Endothelial cell of umbilical vein (primary cell): ENCODE measurements around the gene OR2AG2. TPM values are rescaled to one million over a fixed set of nuclear protein-coding genes. Genes with fewer than 3 reads are reported as not detected.

Experiments
- BruUV-seq: library from RNA; stranded (reverse); fragments of 400-500 nt; replicated peaks from 2 replicates; lab custom pipeline; 2021; lab: Mats Ljungman, UMichigan
- CTCF ChIA-PET: fragments of 300-600, 350-600 bp; sonication (Branson Sonifier 250); formaldehyde crosslinking; loops from one replicate; lab custom pipeline; 2021; ENCODE audit warnings: antibody characterized with exemption, inconsistent platforms; lab: Charles Lee
- POLR2A ChIA-PET: fragments of 300-600, 350-600 bp; sonication (Branson Sonifier 250); formaldehyde crosslinking; loops from one replicate; lab custom pipeline; 2021; ENCODE audit warnings: antibody characterized with exemption, inconsistent platforms; lab: Charles Lee
- DNase-seq: peaks from one replicate; pipeline ENCODE4 v3.0.0-alpha.2; 2011; ENCODE audit warnings: low read depth, low spot score
- FAIRE-seq: peaks from 2 replicates; lab custom pipeline; 2011; peaks lifted over from hg19 to GRCh38; lab: Jason Lieb, UNC
- H2AFZ ChIP-seq: 2 replicates; pipeline ENCODE4 v1.6.0; 2012; ENCODE audit warnings: low read depth, low read length, control low read depth, inconsistent platforms
- H3K27ac ChIP-seq: 2 replicates; pipeline ENCODE4 v1.5.1; 2011; ENCODE audit warnings: low read depth, mild to moderate bottlenecking, control low read depth, low read length, moderate library complexity; ENCODE audit not compliant: insufficient read depth
- H3K27me3 ChIP-seq, 2 experiments: 2 replicates each; pipeline versions ENCODE4 v1.6.0 to v1.6.1; 2011; ENCODE audit warnings: low read length in 2 of 2, mixed read lengths in 1 of 2; ENCODE audit not compliant: control insufficient read depth in 2 of 2, insufficient read depth in 2 of 2
- H3K36me3 ChIP-seq, 2 experiments: 2 replicates in 1 of 2; 3 replicates in 1 of 2; pipeline ENCODE4 v1.5.1; 2011; ENCODE audit warnings: low read length in 2 of 2, mild to moderate bottlenecking in 1 of 2, moderate library complexity in 1 of 2; ENCODE audit not compliant: control insufficient read depth in 2 of 2, insufficient read depth in 2 of 2; ENCODE audit errors: extremely low read depth in 1 of 2
- H3K4me1 ChIP-seq: 3 replicates; pipeline ENCODE4 v1.5.1; 2011; ENCODE audit warnings: mild to moderate bottlenecking, low read length; ENCODE audit not compliant: control insufficient read depth, insufficient read depth; ENCODE audit errors: extremely low read depth
- H3K4me2 ChIP-seq: 2 replicates; pipeline ENCODE4 v1.6.1; 2011; ENCODE audit warnings: low read length, control low read depth, mixed read lengths; ENCODE audit not compliant: insufficient read depth
- H3K4me3 ChIP-seq, 3 experiments: fragments of 200-600 bp in 1 of 3; sonication (generic), shearing (Covaris generic) in 1 of 3; replicated peaks in 1 of 3; 2 replicates each; pipeline ENCODE4 v1.5.1; 2011 to 2016; ENCODE audit warnings: control low read depth in 3 of 3, low read length in 3 of 3, mild to moderate bottlenecking in 2 of 3, inconsistent platforms in 1 of 3, low read depth in 1 of 3, moderate library complexity in 1 of 3; ENCODE audit not compliant: insufficient read depth in 1 of 3
- H3K79me2 ChIP-seq: 2 replicates; pipeline ENCODE4 v1.6.0; 2012; ENCODE audit warnings: low read length, inconsistent platforms; ENCODE audit not compliant: control insufficient read depth, insufficient read depth
- H3K9ac ChIP-seq: replicated peaks from 2 replicates; pipeline ENCODE3; 2011; ENCODE audit warnings: low read length, control low read depth; ENCODE audit not compliant: insufficient read depth; ENCODE audit errors: extremely low read depth
- H3K9me1 ChIP-seq: replicated peaks from 3 replicates; pipeline ENCODE4 v1.6.0; 2011; ENCODE audit warnings: mild to moderate bottlenecking, low read length; ENCODE audit not compliant: control insufficient read depth, insufficient read depth; ENCODE audit errors: extremely low read depth
- H3K9me3 ChIP-seq: replicated peaks from 2 replicates; pipeline ENCODE4 v1.5.1; 2012; ENCODE audit warnings: low read length, inconsistent platforms; ENCODE audit not compliant: control insufficient read depth, insufficient read depth
- H4K20me1 ChIP-seq: replicated peaks from 2 replicates; pipeline ENCODE3; 2011; ENCODE audit warnings: mild to moderate bottlenecking, low read length; ENCODE audit not compliant: control insufficient read depth, insufficient read depth; ENCODE audit errors: extremely low read depth
- CTCF ChIP-seq, 2 donors: IDR thresholded peaks; 1 replicate in 1 of 2; 2 replicates in 1 of 2; pipeline ENCODE4 v1.5.1; 2011; ENCODE audit warnings: low read length in 2 of 2, mild to moderate bottlenecking in 2 of 2, moderate library complexity in 2 of 2, control low read depth in 1 of 2, inconsistent platforms in 1 of 2, low read depth in 1 of 2; ENCODE audit not compliant: insufficient read depth in 1 of 2; ENCODE audit errors: extremely low read depth in 1 of 2
- FOS ChIP-seq: IDR thresholded peaks from 2 replicates; pipeline ENCODE4 v1.6.1; 2011; ENCODE audit warnings: mild to moderate bottlenecking, low read length, moderate library complexity, borderline replicate concordance; ENCODE audit not compliant: insufficient read depth
- GATA2 ChIP-seq: IDR thresholded peaks from 2 replicates; pipeline ENCODE4 v1.7.0; 2011; ENCODE audit warnings: low read depth, mild to moderate bottlenecking, moderate library complexity, mixed read lengths, low read length; ENCODE audit not compliant: insufficient read length, insufficient read depth
- JUN ChIP-seq: IDR thresholded peaks from 2 replicates; pipeline ENCODE4 v1.6.1; 2011; ENCODE audit warnings: borderline replicate concordance, low read depth; ENCODE audit not compliant: insufficient read length, insufficient read depth
- MAX ChIP-seq: IDR thresholded peaks from 2 replicates; pipeline ENCODE4 v1.6.1; 2011; ENCODE audit not compliant: insufficient read depth, insufficient read length
- MYC ChIP-seq: IDR thresholded peaks from one replicate; pipeline ENCODE4 v1.6.1; 2011; ENCODE audit warnings: mild to moderate bottlenecking, low read depth, low read length
- POLR2A ChIP-seq: IDR thresholded peaks from 2 replicates; pipeline ENCODE4 v1.6.1; 2012; ENCODE audit warnings: low read depth, mild to moderate bottlenecking, control low read depth, low read length
- dilution Hi-C: fragments of 300-500 bp; cut with MboI; formaldehyde crosslinking; loops from one replicate; pipeline ENCODE4 v1.15.0; 2019; ENCODE audit warnings: low sequenced_read_pairs; ENCODE audit not compliant: extremely low pct_ligation_motif_present
- intact Hi-C: fragments of 100-400 bp; cut with micrococcal nuclease; formaldehyde crosslinking; loops from one replicate; pipeline ENCODE4 v1.10.0; 2022
- polyA plus RNA-seq, 4 experiments: library from polyadenylated mRNA; depleted of rRNA in 3 of 4; stranded (reverse) in 3 of 4; unstranded in 1 of 4; fragments of >200 nt; gene quantifications; 2 replicates each; pipeline versions ENCODE4 v1.2.1 to v1.2.3, GENCODE V29; 2011 to 2012; ENCODE audit warnings: missing spikeins in 1 of 4
- total RNA-seq: library from RNA; stranded (reverse); gene quantifications from 2 replicates; pipeline ENCODE4 v1.2.3, GENCODE V29; 2021

Gene OR2AG2
- total and polyA plus RNA-seq, 2 donors (not counting 3 experiments of a cell fraction or from before 2014, with no cell fraction given): 0.18 to 0.33 TPM

GRCh38 chr11:6737872-6738466 is 33.8 kb downstream of the OR2AG2 start:
- Histone ChIP-seq H3K79me2 (no peaks in the 10 kb centered on the region), H3K9me1 (no peaks in the 10 kb centered on the region), H3K9ac (no peak overlapping the region), H3K36me3 (no peaks in the 10 kb centered on the region), H3K4me3 (no peak overlapping the region), H4K20me1 (no peaks in the 10 kb centered on the region), H3K27me3 (peaks cover 0 to 3% of the 10 kb centered on the region in 2 experiments), H3K27ac (no peak overlapping the region), H2AFZ (no peak overlapping the region), H3K4me1 (peaks cover 12% of the 10 kb centered on the region), H3K4me2 (no peak overlapping the region), H3K9me3 (no peaks in the 10 kb centered on the region)
- BruUV-seq: no TSS peak
- ChIA-PET CTCF (interaction anchor here (0.6 to 17.3 kb wide), 24 partner anchors 8 to 359 kb away, joined by 3 to 391 read pairs (median 4); partner anchors contain the start of gene APBB1), POLR2A (no interaction called here)
- intact Hi-C loops: loop anchor here (1.0 to 5.0 kb wide), 2 partner anchors 19 to 36 kb away; no protein-coding TSS in a partner anchor
- dilution Hi-C loops: no loop called here
- TF ChIP-seq FOS (no peak), GATA2 (no peak), JUN (no peak), CTCF (IDR thresholded peaks at IDR 0.05; ENCODE audit: extremely low read depth in 1 of 2, insufficient read depth in 1 of 2, low read depth in 1 of 2, low read length in 2 of 2) (peak; percentile 53 to 66), MYC (no peak), POLR2A (no peak), MAX (no peak)
- DNase-seq: peak; percentile 64
- peak; percentile 55 for FAIRE-seq
